Non-pigmented ciliary epithelial cell (primary cell): ENCODE data around the gene SLC50A1.
"Not testable (repeated sequence)": the region's sequence is repeated elsewhere in the genome, so short reads cannot be mapped to it uniquely, and the experiment has no call there.

Source experiments
- DNase-seq: peaks from one replicate; pipeline ENCODE4 v3.0.0-alpha.2; 2010; ENCODE audit warnings: low read depth

Gene SLC50A1

GRCh38 chr1:155134880-155135414 is 705 bp upstream of the SLC50A1 start:
- DNase-seq, result peak; percentile 90

GRCh38 chr1:155136748-155137147 is 1.1 kb downstream of the SLC50A1 start:
- DNase-seq, result no peak

- no peak for DNase-seq
These were observed 1.7 kb downstream of the SLC50A1 start for GRCh38 chr1:155137154-155137949.

GRCh38 chr1:155139895-155140629 is 4.4 kb downstream of the SLC50A1 start, which contains the start of gene DPM3:
Gene DPM3 (minus strand): TSS chr1:155140531. CDS start chr1:155140240, 291 bp downstream.
- DNase-seq, result no peak

- DNase-seq, result no peak
These were observed 4.9 kb downstream of the SLC50A1 start for GRCh38 chr1:155140630-155140953.

GRCh38 chr1:155141749-155142148 is 6.1 kb downstream of the SLC50A1 start:
- no peak for DNase-seq

- DNase-seq, result no peak
These were observed 9.8 kb downstream of the SLC50A1 start for GRCh38 chr1:155145491-155145890.

GRCh38 chr1:155155996-155156643 is 20.5 kb downstream of the SLC50A1 start:
- DNase-seq, result not testable (repeated sequence)

- no peak for DNase-seq
These were observed 23.3 kb downstream of the SLC50A1 start for GRCh38 chr1:155158991-155159390.

- DNase-seq, result no peak
These were observed 24.5 kb downstream of the SLC50A1 start for GRCh38 chr1:155160128-155160527.

- DNase-seq, result not testable (repeated sequence)
These were observed 27.0 kb downstream of the SLC50A1 start for GRCh38 chr1:155162631-155163030.

- not testable (repeated sequence) for DNase-seq
These were observed 28.1 kb downstream of the SLC50A1 start for GRCh38 chr1:155163785-155164184.

GRCh38 chr1:155164625-155165024 is 29.0 kb downstream of the SLC50A1 start:
- DNase-seq, result not testable (repeated sequence)

- DNase-seq, result no peak
These were observed 30.4 kb downstream of the SLC50A1 start for GRCh38 chr1:155166051-155166470.

- DNase-seq, result no peak
These were observed 31.0 kb downstream of the SLC50A1 start for GRCh38 chr1:155166471-155167165.

- DNase-seq, result peak; percentile 41
These were observed 31.8 kb downstream of the SLC50A1 start for GRCh38 chr1:155167166-155168104.

GRCh38 chr1:155168105-155168445 is 32.4 kb downstream of the SLC50A1 start:
- not testable (repeated sequence) for DNase-seq

- no peak for DNase-seq
These were observed 33.0 kb downstream of the SLC50A1 start for GRCh38 chr1:155168456-155169210.

GRCh38 chr1:155169541-155169940 is 33.9 kb downstream of the SLC50A1 start:
- no peak for DNase-seq
